ENCODE data around the gene YPEL2. TPM values are rescaled to one million over a fixed set of nuclear protein-coding genes. Genes with fewer than 3 reads are reported as not detected.

The YPEL2 gene
- total RNA-seq, 1 experiment from 2014 or later: 4.7 TPM

- H3K4me3 ChIP-seq (replicated peaks in 1 of 2; ENCODE audit: low read depth in 1 of 2, low read length in 2 of 2): no peak overlapping the region
- no peak overlapping the region for H3K9ac ChIP-seq (ENCODE audit: low read length)
- no peaks in the 10 kb centered on the region for H3K9me2 ChIP-seq (ENCODE audit: insufficient read depth)
- ChIA-PET CTCF (no interaction called here), RAD21 (ENCODE audit: low non-redundant PET in 1 of 2, low total read pairs in 2 of 2, uncharacterized antibody in 2 of 2, unreplicated experiment in 2 of 2) (no interaction called here), POLR2A (no interaction called here)
- H2AFZ ChIP-seq (ENCODE audit: low read depth, low read length, poor library complexity, severe bottlenecking): no peak overlapping the region
- H3K36me3 ChIP-seq (ENCODE audit: control insufficient read depth in 1 of 2, insufficient read depth in 2 of 2, low read length in 2 of 2): no peaks in the 10 kb centered on the region
- no peak overlapping the region for H3K4me2 ChIP-seq (ENCODE audit: low read length)
- ATAC-seq (no peak), DNase-seq (ENCODE audit: low read depth, low spot score) (no peak)
- H3K4me1 ChIP-seq (ENCODE audit: control insufficient read depth in 1 of 2, insufficient read depth in 2 of 2, low read length in 2 of 2): peaks cover 3 to 9% of the 10 kb centered on the region in 2 experiments; a peak in 3 of 4 replicates
- TF ChIP-seq ZNF274 (IDR thresholded peaks at IDR 0.05; ENCODE audit: low read depth, low read length) (no peak), ZBTB33 (IDR thresholded peaks at IDR 0.05; ENCODE audit: extremely low read depth, insufficient replicate concordance, low read length) (no peak), SIN3A (IDR thresholded peaks at IDR 0.05; ENCODE audit: low read depth) (no peak), ELF1 (IDR thresholded peaks at IDR 0.05; ENCODE audit: borderline replicate concordance, low read depth) (no peak), CBX3 (IDR thresholded peaks at IDR 0.05; ENCODE audit: low read depth) (no peak), JUND (IDR thresholded peaks at IDR 0.05) (no peak), EZH2 (IDR thresholded peaks at IDR 0.05) (no peak), EZH2phosphoT487 (IDR thresholded peaks at IDR 0.05; ENCODE audit: borderline replicate concordance) (no peak), SRF (IDR thresholded peaks at IDR 0.05; ENCODE audit: low read depth) (no peak), YY1 (IDR thresholded peaks at IDR 0.05; ENCODE audit: extremely low read depth, insufficient replicate concordance, low read depth, low read length) (no peak), FOSL1 (IDR thresholded peaks at IDR 0.05; ENCODE audit: low read depth) (no peak), RAD21 (IDR thresholded peaks at IDR 0.05; ENCODE audit: low read depth) (no peak), EGR1 (IDR thresholded peaks at IDR 0.05; ENCODE audit: low read depth) (no peak), CTCF (IDR thresholded peaks at IDR 0.05 in 2 of 3, conservative IDR thresholded peaks at IDR 0.05 in 1 of 3; ENCODE audit: borderline replicate concordance in 1 of 3, insufficient read depth in 1 of 3, low read depth in 2 of 3, low read length in 2 of 3) (no peak), ZFX (IDR thresholded peaks at IDR 0.05) (no peak), SP1 (IDR thresholded peaks at IDR 0.05; ENCODE audit: low read depth) (no peak), MAX (IDR thresholded peaks at IDR 0.05) (no peak), POLR2AphosphoS5 (IDR thresholded peaks at IDR 0.05; ENCODE audit: low read depth, low read length) (no peak)
- no peaks in the 10 kb centered on the region for H3K27me3 ChIP-seq (ENCODE audit: insufficient read depth, low read length)
- H3K79me2 ChIP-seq (ENCODE audit: insufficient read depth, low read length): no peaks in the 10 kb centered on the region
- intact Hi-C loops (cut with micrococcal nuclease): no loop called here
- no peaks in the 10 kb centered on the region for H4K20me1 ChIP-seq (ENCODE audit: insufficient read depth)
- H3K9me3 ChIP-seq (ENCODE audit: control insufficient read depth in 1 of 2, insufficient read depth in 1 of 2, low read depth in 1 of 2, low read length in 2 of 2): no peaks in the 10 kb centered on the region
- H3K27ac ChIP-seq (ENCODE audit: low read depth, low read length): no peak overlapping the region
- no TSS peak for BruUV-seq (replicated peaks)
Measured at GRCh38 chr17:59304811-59305210, 26.6 kb upstream of the YPEL2 start.

Data from HCT116 (cell line).